ENCODE measurements around the gene TGFBR2.

The TGFBR2 gene

DNA sequence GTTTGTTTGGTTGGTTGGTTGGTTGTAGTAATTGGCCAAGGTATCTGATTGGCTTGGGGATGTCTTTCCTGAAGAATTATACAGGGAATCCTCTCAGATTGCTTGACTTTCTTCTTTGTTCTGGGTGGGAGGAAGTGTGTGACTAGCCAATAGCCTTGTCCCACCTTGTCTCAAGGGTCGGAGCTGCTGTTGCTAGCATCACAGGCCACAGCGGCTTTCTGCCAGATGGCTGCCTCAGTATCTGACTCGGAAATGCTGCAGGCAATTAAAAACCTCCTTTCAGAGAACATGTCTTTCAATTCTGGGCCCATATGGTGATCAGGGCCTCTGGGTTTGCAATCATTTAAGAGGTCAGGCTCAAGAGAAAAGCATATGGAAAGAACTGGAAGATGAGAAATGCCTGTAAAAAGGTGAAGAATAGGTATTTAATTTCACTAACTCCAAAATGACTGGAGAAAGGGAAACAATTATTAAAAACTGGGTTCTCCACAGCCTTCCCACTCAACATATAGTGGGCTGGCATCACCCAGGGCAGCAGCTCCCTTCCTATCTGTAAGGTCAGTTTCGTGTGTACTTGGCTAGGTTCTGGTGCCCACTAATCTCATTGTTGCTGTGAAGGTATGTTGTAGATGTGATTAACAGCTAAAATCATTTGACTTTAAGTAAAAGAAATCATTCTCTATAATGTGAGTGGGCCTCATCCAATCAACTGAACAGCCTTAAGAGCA, 32.4 kb downstream of the TGFBR2 start:
- no peak for DNase-seq

DNA sequence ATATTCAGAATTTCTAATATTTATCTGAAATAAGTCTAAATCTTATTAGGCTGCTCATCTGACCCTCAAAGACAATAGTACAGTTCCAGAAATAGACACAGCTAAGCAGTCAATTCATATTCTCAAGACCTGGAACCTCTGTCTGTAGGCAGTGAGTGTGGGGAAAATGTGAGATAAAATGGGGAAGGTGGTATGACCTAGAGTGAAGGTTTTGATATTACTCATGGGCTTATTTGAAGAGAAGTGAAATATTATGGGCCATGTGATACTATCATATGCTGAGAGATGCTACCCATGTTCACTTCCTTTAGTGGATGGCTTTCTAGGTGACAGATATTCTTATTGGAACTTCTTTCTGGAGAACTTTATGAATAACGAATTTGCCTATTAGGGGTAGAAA, 33.5 kb downstream of the TGFBR2 start:
- no peak for DNase-seq

DNA sequence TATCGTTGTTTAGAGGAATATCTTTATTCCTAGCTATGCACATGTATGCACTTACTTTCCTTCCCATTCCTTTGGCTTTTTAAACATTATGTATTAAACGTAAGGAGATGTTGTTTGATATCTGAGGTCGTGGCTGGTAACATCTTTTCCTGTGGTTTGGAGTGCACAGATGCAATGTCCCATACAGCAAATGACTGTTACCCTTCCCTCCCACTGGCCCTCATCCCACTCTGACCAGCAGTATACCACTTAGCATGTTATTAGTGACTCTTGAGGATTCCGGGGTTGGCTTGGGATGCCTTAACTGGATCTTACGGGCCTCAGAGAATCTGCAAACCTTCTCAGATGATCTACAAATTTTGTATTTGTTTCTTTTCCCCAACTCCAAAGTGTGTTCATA, 34.5 kb downstream of the TGFBR2 start:
- peak; percentile 61 for DNase-seq

DNA sequence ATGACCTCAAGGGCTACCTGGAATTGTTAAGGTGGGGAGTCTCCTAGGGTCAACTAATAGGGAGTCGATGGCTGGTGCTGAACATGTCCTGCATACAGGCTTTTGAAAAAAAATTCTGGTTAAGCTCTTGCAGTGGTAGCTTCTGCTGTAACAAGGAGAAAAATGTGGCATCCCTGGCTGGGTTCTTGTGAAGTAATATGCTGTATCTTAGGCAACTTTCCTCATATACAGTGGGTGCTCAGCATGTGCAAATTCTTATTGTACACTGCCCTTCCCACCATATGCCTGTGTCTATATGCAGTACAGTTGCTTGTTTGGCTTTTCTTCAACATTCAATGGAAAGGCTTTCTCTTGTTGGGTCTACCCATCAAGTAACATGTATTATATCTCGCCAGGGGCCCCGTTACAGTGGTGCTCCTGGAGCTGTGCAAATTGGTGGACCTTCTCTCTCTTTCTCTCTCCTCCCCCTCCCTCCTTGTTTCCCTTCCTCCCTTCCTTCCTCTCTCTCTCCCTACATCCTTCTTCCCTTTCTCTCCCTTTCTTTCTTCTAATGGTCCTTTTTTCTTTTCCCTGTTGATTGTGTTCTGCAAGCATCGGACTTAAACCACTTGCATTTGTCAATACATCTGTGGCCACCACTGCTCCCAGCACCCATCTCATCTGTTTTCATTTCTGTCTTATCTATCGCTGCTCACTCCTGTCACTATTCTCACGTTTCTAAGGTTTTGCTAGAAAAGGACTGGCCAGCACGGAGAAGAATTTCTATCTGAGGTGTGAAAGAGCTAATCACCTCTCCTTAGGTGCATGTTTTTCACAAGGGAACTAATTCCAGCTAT, 35.2 kb downstream of the TGFBR2 start:
- DNase-seq = no peak

DNA sequence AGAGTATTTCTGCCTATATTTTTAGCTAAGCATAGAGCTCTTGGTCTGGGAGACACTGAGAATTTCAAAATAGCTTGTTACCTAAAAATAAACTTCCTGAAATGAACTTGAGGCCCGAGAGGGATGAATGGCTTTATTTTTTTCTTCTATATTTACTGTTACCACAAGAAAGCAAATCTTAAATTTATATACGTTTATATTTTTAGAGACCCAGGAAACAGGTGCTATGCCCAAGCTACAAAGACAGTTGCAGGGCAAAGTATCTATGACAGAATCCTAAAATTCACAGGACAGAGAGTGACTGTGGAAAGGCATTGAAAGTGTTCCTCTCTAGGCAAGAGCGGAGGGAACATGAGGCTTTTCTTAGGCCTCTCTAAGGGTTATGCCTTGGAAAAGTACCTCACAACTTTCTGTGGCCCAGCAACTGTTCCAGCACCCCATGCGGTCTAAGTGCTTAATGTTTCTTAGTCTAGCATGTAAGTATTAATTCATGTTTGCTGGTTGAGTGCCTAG, 36.5 kb downstream of the TGFBR2 start:
- no peak for DNase-seq

DNA sequence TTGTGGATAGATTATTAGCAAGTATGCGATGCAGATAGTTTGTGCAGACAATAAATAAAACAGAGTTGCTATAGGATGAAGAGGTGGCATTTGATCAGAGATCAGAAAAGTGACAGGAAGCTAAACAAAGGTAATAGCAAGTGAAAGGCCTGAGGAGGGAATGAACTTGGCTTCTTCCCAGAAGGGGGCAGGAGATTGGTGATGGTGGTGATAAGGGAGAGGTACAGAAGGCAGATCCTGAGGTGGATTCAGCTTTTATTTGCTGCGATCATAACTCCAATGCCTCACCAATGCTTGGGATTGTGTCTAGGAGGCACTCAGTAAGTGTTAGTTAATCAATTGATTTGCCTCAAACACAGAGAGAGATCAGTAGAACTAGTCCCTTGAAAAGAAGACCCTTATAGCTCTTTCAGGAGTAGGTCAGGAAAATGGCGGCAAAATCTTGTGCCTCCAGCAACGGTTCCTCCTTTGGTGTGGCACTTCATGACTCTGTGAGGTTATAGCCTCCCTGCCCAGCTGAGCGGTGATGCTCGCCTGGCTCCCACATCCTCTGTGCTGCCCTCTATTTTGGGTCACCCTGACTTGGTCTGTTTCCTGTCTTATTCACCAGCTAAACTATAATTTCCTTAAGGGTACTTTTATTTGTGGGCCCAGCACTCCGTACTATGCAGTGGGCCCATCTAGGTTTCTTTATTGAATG, 37.5 kb downstream of the TGFBR2 start:
- no peak for DNase-seq

DNA sequence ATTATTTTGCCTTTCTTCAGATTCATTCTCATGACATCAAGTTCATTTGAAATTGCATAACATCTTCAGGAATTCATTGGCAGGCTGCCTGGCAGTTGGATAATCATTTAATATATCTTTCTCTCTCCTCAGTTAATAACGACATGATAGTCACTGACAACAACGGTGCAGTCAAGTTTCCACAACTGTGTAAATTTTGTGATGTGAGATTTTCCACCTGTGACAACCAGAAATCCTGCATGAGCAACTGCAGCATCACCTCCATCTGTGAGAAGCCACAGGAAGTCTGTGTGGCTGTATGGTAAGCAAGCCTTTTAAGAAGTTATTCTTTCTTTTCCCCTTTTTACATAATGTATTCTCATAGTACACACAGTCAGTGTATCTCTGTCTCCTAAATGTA, 38.2 kb downstream of the TGFBR2 start:
- no peak for DNase-seq

DNA sequence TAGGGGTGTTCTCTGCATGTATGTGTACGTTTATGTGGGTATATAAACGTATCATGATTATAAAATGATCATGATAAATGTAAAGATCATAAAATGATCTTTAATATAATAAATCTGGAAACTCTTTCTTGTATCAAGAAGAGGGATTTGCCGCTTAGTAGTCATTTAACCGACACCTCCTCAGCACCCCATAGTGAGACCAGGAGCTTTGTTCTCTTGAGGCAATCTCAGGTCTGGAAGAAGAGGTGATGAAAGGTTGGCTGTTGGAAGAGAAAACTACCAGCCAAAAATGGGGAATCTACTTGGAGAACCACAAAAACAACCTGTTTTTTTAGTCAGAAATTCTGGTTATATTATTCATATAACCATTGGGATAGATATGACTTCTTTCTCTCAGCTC, 38.7 kb downstream of the TGFBR2 start:
- no peak for DNase-seq

DNA sequence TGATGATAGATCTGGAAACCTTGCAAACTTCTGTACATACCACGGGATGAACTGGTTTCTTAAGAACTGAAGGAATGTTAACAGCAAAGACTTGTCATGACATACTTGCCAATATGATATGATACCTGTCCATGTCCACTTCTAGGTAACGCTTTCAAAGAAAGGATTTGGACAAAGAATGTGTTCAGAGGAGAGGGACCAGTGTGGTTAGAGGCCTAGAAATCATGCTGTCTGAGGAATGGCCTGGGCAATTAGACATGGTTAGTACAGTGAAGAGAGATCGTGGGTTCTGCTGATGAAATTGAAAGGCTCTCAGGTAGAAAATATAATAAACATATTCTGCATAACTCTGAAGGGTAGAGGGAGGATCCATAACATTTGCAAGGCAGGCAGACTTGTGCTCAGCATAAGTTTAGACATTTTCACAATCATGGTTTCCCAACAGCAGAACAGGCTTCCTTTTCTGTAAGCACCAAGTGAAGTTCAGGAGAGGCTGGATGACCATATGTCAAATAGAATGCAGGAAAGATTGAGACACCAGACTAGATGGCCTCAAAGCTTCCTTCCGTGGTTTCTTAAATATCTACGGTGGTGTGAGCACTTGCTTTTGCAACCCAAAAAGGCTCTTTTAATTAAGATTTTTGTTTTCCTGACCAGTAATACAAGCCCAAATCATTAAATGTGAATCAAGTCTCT, 39.9 kb downstream of the TGFBR2 start:
- DNase-seq = no peak

DNA sequence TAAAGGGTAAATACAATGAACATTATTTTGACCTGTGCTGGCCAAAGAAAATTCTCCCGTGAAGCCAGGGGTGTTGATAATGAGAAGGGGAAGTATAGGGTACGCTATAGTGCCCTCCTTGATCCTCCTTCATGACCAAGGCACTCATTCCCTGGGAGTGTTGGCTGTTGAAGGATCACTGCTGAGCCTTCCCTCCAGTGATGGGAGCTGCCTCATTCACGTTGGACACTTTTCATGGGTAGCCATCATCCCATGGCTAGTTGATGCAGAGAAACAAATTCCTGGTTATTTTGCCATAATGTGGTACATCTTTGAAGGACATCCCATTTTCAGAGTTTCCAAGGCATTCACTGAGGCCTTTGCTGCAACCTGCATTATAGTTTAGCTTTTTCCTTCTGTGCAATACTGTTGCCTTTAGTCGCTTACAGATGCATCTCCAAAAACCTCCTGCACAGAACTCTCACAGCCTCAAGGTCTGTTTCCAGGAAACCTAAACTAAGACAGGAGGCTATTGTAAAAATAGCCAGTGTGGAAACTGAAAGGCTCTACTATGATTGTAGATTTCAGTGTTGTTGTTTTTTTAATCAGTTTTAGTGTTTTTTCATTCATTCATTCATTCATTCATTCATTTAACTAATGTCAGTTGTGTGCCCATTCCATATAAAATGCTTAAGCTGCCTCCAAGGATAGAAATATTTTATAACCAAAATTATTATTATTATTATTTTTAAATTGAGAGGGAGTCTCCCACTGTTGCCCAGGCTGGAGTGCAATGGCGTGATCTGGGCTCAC, 40.8 kb downstream of the TGFBR2 start:
- DNase-seq = no peak

DNA sequence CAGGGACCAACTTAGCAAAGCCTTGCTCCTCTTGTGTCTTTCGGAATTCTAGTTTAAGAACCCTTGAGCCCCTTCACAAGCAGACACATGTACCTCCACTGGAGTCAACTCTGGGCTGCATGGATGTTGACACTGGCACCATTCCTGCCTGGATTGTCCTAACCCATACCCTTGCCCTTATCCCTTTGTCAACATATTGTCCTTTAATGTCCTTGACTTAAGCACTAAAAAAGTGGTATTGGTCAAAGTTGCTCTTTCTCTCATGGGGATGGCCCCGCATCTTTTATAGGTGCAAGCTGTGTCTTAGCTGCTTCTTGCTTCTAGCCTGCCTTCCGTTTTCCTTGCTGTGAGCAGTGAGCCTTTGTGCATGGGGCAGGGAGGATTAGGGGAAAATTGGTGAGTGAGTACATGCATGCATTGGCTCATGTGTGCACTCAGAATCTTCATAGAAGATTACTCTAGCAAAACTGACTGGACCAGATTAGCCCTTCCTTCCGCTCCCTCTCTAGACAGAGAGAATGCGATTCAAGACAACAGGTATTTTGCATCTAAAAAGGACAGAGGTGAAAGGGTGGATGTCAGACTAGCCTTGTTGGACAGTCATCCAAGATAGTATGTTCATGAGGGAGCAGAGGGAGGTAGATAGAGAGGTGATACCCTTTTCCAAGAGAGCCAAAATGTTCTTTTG, 42.4 kb downstream of the TGFBR2 start:
- no peak for DNase-seq

DNA sequence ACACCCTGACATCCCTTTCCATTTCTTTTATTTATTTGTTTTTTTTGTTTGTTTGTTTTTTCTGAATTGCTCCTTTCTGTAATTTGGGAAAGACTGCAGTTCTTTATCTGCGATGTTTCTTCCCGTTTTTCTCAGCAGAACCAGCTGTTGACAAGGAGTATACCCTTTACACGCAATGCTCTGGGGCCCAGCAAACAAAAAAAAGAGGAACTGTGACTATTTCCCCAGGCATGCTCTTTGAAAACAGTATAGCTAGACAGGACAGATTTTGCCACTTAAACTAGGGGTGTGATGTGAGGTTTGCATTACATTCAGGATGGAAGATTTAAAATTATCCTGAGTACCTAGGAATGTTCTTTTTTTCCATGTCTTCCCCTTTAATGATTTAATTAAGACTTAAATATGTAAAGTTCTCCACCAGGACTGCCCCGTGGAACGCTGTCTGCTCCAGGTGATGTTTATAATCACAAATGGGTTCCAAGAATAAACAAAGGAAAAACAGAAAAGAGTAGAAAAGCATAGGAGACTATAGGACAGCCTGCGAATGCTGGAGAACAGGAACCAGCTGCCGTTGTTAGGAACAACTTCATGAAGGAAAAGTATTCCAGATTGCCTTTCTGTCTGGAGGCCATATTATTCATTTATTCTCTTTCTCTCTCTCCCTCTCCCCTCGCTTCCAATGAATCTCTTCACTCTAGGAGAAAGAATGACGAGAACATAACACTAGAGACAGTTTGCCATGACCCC, 43.3 kb downstream of the TGFBR2 start:
- DNase-seq = no peak

DNA sequence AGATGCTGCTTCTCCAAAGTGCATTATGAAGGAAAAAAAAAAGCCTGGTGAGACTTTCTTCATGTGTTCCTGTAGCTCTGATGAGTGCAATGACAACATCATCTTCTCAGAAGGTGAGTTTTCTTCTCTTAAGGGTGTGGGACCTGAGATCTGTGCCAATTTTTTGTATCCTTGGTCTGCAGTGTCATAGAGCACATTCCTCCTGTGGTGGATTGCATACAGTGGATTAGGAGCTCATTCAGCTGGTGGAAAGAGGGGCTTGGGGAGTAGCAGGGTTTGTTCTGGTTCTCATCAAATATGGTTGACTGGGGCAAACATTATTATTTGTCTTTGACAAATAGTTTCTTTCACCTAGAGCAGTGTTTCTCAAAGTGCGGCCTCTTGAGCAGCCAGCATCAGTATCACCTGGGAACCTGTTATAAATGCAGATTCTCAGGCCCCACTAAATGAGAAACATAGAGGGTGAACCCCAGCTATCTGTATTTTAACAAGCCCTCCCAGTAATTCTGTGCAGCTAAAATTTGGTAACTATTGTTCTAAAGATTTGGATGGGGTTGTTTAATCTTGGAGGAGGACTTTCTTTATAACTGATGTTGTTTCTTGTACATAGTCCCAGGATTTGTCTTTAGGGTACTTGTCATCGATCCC, 44.1 kb downstream of the TGFBR2 start:
- no peak for DNase-seq

DNA sequence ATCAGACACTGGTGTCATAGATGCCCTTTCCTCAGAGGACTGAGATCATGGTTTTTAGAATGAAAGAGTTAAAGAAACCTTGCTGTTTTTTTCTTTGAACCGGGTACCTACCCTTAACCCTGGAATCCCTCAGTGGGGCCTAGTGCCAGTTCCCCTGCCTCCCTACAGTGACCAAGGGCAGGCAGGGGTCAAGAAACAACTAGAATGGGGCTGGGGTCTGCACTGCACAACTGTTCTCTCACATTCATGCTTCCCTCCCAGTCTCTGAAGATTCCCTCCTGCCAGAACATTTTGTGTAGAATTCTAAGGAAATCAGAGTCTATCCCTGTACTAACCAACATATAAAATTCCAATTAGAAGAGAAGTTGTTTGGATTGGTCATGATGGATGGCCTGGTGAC, 47.9 kb downstream of the TGFBR2 start:
- no peak for DNase-seq

DNA sequence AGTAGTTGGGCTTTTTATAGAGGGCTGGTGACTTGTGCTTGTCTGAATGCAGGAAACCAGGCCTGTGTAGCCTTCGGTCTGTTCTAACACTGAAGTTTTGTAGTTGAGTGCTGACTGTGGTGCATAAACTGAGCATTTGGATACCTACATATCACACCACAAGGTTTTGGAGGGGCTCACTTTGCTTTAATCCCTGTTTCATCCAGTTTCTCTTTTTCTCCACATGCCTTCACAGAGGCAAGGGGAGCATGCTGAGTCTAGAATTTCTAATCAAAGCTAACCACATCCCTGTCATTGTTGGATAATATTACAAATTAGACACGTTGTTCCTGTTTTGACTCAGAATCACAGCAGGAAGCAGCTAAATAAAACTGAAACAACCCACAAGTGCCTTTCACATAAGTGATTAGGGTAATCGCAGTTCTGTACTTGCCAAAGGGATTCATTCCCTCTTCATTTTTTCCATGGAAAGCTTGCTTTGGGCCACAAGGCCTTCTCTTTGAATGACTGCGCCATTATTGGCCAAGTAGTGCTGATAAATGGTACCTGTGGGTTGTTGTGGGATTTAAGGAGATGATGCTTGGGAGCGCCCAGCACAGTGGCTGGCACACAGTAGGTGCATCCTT, 48.9 kb downstream of the TGFBR2 start:
- no peak for DNase-seq

DNA sequence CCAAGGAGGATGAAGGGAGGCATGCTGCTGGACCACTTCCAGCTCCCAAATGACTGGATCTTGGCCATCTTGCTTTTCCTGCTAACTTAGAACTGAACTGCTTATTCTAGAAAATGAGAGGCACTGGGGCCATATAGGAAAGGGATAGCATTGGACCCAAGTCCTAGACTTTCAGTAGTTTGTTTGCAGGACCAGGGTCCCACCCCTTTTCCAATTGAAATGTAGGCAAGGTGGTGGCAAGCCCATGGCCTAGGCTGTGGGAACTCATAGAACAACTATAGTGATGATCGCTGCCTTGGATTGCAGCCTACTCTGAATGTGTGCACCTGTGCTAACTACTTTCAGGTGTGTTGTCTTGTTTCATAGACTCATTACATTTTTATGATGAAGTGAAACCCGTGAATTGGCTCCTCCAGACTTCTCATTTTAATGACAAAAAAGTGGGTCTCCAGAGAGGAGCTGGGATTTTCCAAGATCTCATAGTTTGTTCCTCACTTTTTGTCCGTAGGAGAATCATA, 50.3 kb downstream of the TGFBR2 start:
- no peak for DNase-seq

DNA sequence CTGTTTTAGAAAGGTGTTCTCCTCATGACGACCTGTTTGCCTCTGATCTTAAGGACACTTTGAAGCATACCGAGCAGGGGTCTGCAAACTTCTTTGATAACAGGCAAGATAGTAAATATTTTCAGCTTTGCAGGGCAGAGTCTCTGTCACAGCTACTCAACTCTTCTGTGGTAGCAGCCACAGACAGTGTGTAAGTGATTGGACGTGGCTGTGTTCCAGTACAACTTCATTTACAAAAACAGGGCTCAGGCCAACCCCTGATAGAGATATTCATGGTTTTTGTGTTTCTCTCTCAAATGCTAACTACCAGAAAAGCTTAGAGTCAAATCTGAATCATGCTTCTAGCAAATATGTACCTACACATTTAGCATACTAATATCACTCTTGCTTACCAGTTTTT, 51.5 kb downstream of the TGFBR2 start:
- DNase-seq = no peak

DNA sequence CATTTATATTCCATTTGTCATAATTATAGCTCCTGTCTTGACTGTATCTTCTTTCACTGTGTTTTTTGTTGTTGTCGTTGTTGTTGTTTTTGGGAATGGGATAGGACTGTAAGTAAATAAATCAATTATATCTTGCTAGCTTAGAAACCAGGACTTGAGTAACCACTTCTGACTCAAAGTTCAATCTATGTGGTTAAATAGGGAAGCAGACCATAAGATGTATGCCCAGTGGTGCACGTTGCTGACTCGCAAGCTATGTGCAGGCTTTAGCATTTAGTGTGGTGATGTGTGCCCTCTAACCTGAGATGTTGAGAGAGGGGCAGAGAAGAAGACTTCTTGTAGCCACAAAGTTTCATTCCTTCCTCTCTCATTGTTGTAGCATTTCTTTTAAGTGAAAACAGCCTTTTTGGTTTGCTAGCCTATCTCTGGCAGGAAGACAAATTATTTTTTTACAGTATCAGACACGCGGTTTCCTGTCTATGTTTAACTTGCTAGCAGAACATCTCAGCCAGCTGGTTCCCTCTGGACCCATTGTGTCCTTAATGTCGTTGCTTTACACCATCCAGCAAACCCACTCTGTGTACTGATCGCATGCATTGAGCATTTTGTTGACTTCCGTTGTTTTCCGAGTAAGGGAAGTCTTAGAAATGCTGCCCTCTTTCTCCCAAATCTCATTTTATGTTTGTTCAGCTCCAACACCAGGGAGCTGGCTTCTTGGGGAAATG, 52.1 kb downstream of the TGFBR2 start:
- DNase-seq = peak; percentile 53
